ENCODE data around the gene FUCA1.

The FUCA1 gene

DNA sequence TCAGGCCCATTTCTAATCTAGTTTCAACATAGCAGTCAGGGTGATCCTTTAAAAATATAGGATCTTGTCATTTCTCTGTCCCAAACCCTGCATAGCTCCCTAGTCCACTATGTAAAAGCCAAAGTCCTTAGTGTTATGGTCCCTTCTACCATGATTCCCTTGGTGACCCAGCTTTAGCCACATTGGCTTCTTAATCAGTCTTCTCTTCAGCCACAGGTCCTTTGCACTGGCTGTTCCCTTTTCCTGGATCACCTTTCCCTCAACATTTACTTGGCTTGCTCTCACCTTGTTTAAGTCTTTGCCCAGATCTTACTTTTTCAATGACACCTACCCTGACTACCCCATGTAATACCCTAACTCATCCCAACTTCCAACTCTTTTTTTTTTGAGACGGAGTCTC is 11.7 kb upstream of the FUCA1 start:
- no peak overlapping the region for H3K4ac ChIP-seq (ENCODE audit: low read depth in 1 of 2, low read length in 2 of 2)
- WGBS = 80% methylated on average over 1 of the region's 1 CpG
- H3K9me3 ChIP-seq (ENCODE audit: control insufficient read depth, low read length) = peaks cover 37% of the 10 kb centered on the region

DNA sequence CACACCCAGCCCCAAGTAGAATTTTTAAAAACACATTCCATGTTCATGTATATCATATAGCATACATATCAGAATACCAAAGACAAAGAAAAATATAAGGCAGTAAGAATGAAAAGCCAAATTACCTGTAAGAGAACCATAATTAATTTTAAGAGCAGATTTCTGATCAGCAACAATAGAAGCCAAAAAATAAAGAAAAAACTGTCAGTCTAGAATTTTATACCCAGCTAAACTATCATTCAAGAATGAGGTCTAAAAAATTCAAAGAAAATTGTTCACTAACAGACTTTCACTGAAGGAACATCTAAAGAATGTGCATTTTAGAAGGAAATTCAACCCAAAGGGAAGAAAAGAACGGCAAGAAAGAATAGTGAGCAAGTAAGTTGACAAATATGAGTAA is 10.6 kb upstream of the FUCA1 start:
- no peak overlapping the region for H4K91ac ChIP-seq (ENCODE audit: low read length)
- H2BK15ac ChIP-seq (ENCODE audit: low read depth, poor library complexity, severe bottlenecking) = no peak overlapping the region
- no peak overlapping the region for H2BK5ac ChIP-seq (ENCODE audit: low read depth, low read length, poor library complexity, severe bottlenecking)
- DNase-seq = no peak
- no peak overlapping the region for H3K9ac ChIP-seq (ENCODE audit: low read length)
- no peak overlapping the region for H2AK5ac ChIP-seq (ENCODE audit: low read length, severe bottlenecking)
- H3K4ac ChIP-seq (ENCODE audit: low read depth in 1 of 2, low read length in 2 of 2) = no peak overlapping the region
- no peak overlapping the region for H2BK12ac ChIP-seq (ENCODE audit: low read length in 2 of 2)
- H3K23ac ChIP-seq (ENCODE audit: low read length in 2 of 2) = no peak overlapping the region
- no peak overlapping the region for H3K14ac ChIP-seq (ENCODE audit: low read length in 2 of 2)
- 80% methylated on average over 1 of the region's 1 CpG for WGBS
- H3K27me3 ChIP-seq (ENCODE audit: control insufficient read depth in 1 of 2, insufficient read depth in 1 of 2, low read length in 2 of 2) = peaks cover 0 to 8% of the 10 kb centered on the region in 2 experiments
- H3K18ac ChIP-seq (ENCODE audit: low read depth in 1 of 2, low read length in 2 of 2) = no peak overlapping the region
- no peaks in the 10 kb centered on the region for H3K36me3 ChIP-seq (ENCODE audit: control insufficient read depth in 1 of 2, insufficient read depth in 2 of 2, low read depth in 1 of 2, low read length in 2 of 2)
- H4K8ac ChIP-seq (ENCODE audit: low read length) = no peak overlapping the region
- H3K4me1 ChIP-seq (ENCODE audit: control insufficient read depth, insufficient read depth, low read depth, low read length) = no peaks in the 10 kb centered on the region
- H3K4me3 ChIP-seq (ENCODE audit: insufficient read depth in 1 of 2, low read depth in 1 of 2, low read length in 2 of 2) = no peak overlapping the region
- H2BK120ac ChIP-seq (ENCODE audit: low read depth, low read length) = no peak overlapping the region
- H3K27ac ChIP-seq (ENCODE audit: low read length, poor library complexity, severe bottlenecking) = no peak overlapping the region
- peaks cover 40% of the 10 kb centered on the region for H3K9me3 ChIP-seq (ENCODE audit: control insufficient read depth, low read length)
- H3K79me1 ChIP-seq (replicated peaks; ENCODE audit: low read length, poor library complexity, severe bottlenecking) = no peaks in the 10 kb centered on the region
- no peak overlapping the region for H2AFZ ChIP-seq (ENCODE audit: low read depth, low read length)
- H3K4me2 ChIP-seq (ENCODE audit: low read length, poor library complexity, severe bottlenecking) = no peak overlapping the region

More for the DNA sequence above, 11.7 kb upstream of the FUCA1 start:
- Histone ChIP-seq H2BK15ac (ENCODE audit: low read depth, poor library complexity, severe bottlenecking) (no peak overlapping the region), H2AFZ (ENCODE audit: low read depth, low read length) (no peak overlapping the region), H2BK120ac (ENCODE audit: low read depth, low read length) (no peak overlapping the region), H3K4me1 (ENCODE audit: control insufficient read depth, insufficient read depth, low read depth, low read length) (no peaks in the 10 kb centered on the region), H3K27ac (ENCODE audit: low read length, poor library complexity, severe bottlenecking) (no peak overlapping the region), H2BK5ac (ENCODE audit: low read depth, low read length, poor library complexity, severe bottlenecking) (no peak overlapping the region), H3K23ac (ENCODE audit: low read length in 2 of 2) (no peak overlapping the region), H3K18ac (ENCODE audit: low read depth in 1 of 2, low read length in 2 of 2) (no peak overlapping the region), H4K8ac (ENCODE audit: low read length) (no peak overlapping the region), H3K4me2 (ENCODE audit: low read length, poor library complexity, severe bottlenecking) (no peak overlapping the region), H3K27me3 (ENCODE audit: control insufficient read depth in 1 of 2, insufficient read depth in 1 of 2, low read length in 2 of 2) (peaks cover 0 to 8% of the 10 kb centered on the region in 2 experiments), H3K36me3 (ENCODE audit: control insufficient read depth in 1 of 2, insufficient read depth in 2 of 2, low read depth in 1 of 2, low read length in 2 of 2) (no peaks in the 10 kb centered on the region), H3K79me1 (replicated peaks; ENCODE audit: low read length, poor library complexity, severe bottlenecking) (no peaks in the 10 kb centered on the region), H3K9ac (ENCODE audit: low read length) (no peak overlapping the region), H4K91ac (ENCODE audit: low read length) (no peak overlapping the region), H3K4me3 (ENCODE audit: insufficient read depth in 1 of 2, low read depth in 1 of 2, low read length in 2 of 2) (no peak overlapping the region), H2AK5ac (ENCODE audit: low read length, severe bottlenecking) (no peak overlapping the region), H3K14ac (ENCODE audit: low read length in 2 of 2) (no peak overlapping the region), H2BK12ac (ENCODE audit: low read length in 2 of 2) (no peak overlapping the region)
- no peak for DNase-seq

DNA sequence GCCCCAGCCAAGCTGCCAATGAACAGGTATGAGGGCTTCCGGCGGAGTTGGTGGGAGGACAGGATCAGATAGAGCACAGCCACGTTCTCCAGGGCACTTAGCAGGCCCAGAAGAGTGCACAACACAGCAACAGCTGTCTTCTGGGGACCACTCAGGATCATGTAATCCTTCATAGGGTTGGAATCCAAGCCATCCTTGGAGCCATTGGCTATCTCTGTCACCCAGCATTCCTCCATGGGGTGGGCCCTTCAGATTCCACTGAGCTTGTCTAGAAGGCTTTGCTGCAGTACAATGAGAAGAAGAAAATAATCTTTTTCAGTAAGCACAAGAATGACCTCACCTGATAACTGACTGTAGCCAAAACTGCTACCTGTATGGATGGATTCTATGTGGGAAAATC is 7.3 kb upstream of the FUCA1 start:
- Histone ChIP-seq H4K91ac (ENCODE audit: low read length) (no peak overlapping the region), H2AK5ac (ENCODE audit: low read length, severe bottlenecking) (no peak overlapping the region), H2AFZ (ENCODE audit: low read depth, low read length) (no peak overlapping the region), H2BK120ac (ENCODE audit: low read depth, low read length) (no peak overlapping the region), H4K8ac (ENCODE audit: low read length) (no peak overlapping the region), H3K9me3 (ENCODE audit: control insufficient read depth, low read length) (peaks cover 40% of the 10 kb centered on the region), H3K9ac (ENCODE audit: low read length) (no peak overlapping the region), H2BK5ac (ENCODE audit: low read depth, low read length, poor library complexity, severe bottlenecking) (no peak overlapping the region), H3K27ac (ENCODE audit: low read length, poor library complexity, severe bottlenecking) (no peak overlapping the region), H3K79me1 (replicated peaks; ENCODE audit: low read length, poor library complexity, severe bottlenecking) (no peaks in the 10 kb centered on the region), H3K18ac (ENCODE audit: low read depth in 1 of 2, low read length in 2 of 2) (no peak overlapping the region), H3K23ac (ENCODE audit: low read length in 2 of 2) (no peak overlapping the region), H3K27me3 (ENCODE audit: control insufficient read depth in 1 of 2, insufficient read depth in 1 of 2, low read length in 2 of 2) (peaks cover 0 to 12% of the 10 kb centered on the region in 2 experiments), H3K14ac (ENCODE audit: low read length in 2 of 2) (no peak overlapping the region), H3K36me3 (ENCODE audit: control insufficient read depth in 1 of 2, insufficient read depth in 2 of 2, low read depth in 1 of 2, low read length in 2 of 2) (no peaks in the 10 kb centered on the region), H2BK15ac (ENCODE audit: low read depth, poor library complexity, severe bottlenecking) (no peak overlapping the region), H3K4me1 (ENCODE audit: control insufficient read depth, insufficient read depth, low read depth, low read length) (no peaks in the 10 kb centered on the region), H3K4me2 (ENCODE audit: low read length, poor library complexity, severe bottlenecking) (no peak overlapping the region), H3K4me3 (ENCODE audit: insufficient read depth in 1 of 2, low read depth in 1 of 2, low read length in 2 of 2) (no peak overlapping the region), H3K4ac (ENCODE audit: low read depth in 1 of 2, low read length in 2 of 2) (no peak overlapping the region), H2BK12ac (ENCODE audit: low read length in 2 of 2) (no peak overlapping the region)
- 70% methylated on average over 3 of the region's 3 CpGs for WGBS
- DNase-seq = no peak

DNA sequence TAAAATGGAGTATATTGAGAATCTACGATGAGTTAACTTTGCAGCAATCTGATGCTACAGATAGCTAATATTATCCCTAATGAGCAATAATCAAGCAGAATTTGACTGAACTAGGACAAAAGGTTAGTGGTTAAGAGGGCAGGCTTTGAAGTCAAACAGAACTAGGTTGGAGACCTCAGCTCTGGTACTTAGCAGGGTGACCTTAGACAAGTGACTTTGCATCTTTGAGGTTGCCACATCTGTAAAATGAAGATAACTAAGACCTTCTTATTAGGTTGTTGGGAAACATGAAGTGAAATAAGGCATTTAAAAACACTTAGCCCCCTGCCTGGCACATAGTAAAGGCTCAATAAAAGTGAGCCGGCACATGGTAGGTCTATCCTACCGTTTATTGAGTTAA is 4.3 kb upstream of the FUCA1 start:
- 95% methylated on average over 3 of the region's 3 CpGs for WGBS
- H3K23ac ChIP-seq (ENCODE audit: low read length in 2 of 2) = no peak overlapping the region

More for the DNA sequence above, 4.3 kb upstream of the FUCA1 start:
- H3K9ac ChIP-seq (ENCODE audit: low read length) = no peak overlapping the region
- H3K79me1 ChIP-seq (replicated peaks; ENCODE audit: low read length, poor library complexity, severe bottlenecking) = peaks cover 6% of the 10 kb centered on the region
- no peak overlapping the region for H3K18ac ChIP-seq (ENCODE audit: low read depth in 1 of 2, low read length in 2 of 2)
- H3K9me3 ChIP-seq (ENCODE audit: control insufficient read depth, low read length) = peaks cover 13% of the 10 kb centered on the region
- H2AFZ ChIP-seq (ENCODE audit: low read depth, low read length) = no peak overlapping the region
- no peak overlapping the region for H3K4me2 ChIP-seq (ENCODE audit: low read length, poor library complexity, severe bottlenecking)
- no peak overlapping the region for H3K27ac ChIP-seq (ENCODE audit: low read length, poor library complexity, severe bottlenecking)
- no peak overlapping the region for H4K8ac ChIP-seq (ENCODE audit: low read length)
- H2BK12ac ChIP-seq (ENCODE audit: low read length in 2 of 2) = no peak overlapping the region
- no peak overlapping the region for H2BK5ac ChIP-seq (ENCODE audit: low read depth, low read length, poor library complexity, severe bottlenecking)
- H3K4ac ChIP-seq (ENCODE audit: low read depth in 1 of 2, low read length in 2 of 2) = no peak overlapping the region
- H3K27me3 ChIP-seq (ENCODE audit: control insufficient read depth in 1 of 2, insufficient read depth in 1 of 2, low read length in 2 of 2) = peaks cover 0 to 18% of the 10 kb centered on the region in 2 experiments
- H2AK5ac ChIP-seq (ENCODE audit: low read length, severe bottlenecking) = no peak overlapping the region
- H3K4me3 ChIP-seq (ENCODE audit: insufficient read depth in 1 of 2, low read depth in 1 of 2, low read length in 2 of 2) = no peak overlapping the region
- H3K4me1 ChIP-seq (ENCODE audit: control insufficient read depth, insufficient read depth, low read depth, low read length) = peaks cover 9% of the 10 kb centered on the region
- no peak for DNase-seq
- H2BK15ac ChIP-seq (ENCODE audit: low read depth, poor library complexity, severe bottlenecking) = no peak overlapping the region
- H4K91ac ChIP-seq (ENCODE audit: low read length) = no peak overlapping the region
- H2BK120ac ChIP-seq (ENCODE audit: low read depth, low read length) = no peak overlapping the region
- H3K14ac ChIP-seq (ENCODE audit: low read length in 2 of 2) = no peak overlapping the region
- no peaks in the 10 kb centered on the region for H3K36me3 ChIP-seq (ENCODE audit: control insufficient read depth in 1 of 2, insufficient read depth in 2 of 2, low read depth in 1 of 2, low read length in 2 of 2)
